Pancreas (tissue), 10 donors: ENCODE measurements around the gene ZMYM5. TPM values are rescaled to one million over a fixed set of nuclear protein-coding genes. Genes with fewer than 3 reads are reported as not detected.

Experiments used
- ATAC-seq, 4 donors: fragments of 200-7000 bp; cut with Tn5 transposase; one replicate each; pipeline versions ENCODE4 v1.8.0 to v1.9.1; 2020; ENCODE audit warnings: mild to moderate bottlenecking in 4 of 4, moderate library complexity in 4 of 4
- DNase-seq, 6 donors: peaks; one replicate each; pipeline ENCODE4 v3.0.0-alpha.2; 2020
- FAIRE-seq: peaks from 2 replicates; lab custom pipeline; 2012; peaks lifted over from hg19 to GRCh38; lab: Jason Lieb, UNC
- H3K27ac ChIP-seq, 4 donors: fragments of 200-600 bp; sonication (generic); 1 replicate in 3 of 4; 2 replicates in 1 of 4; pipeline versions ENCODE4 v1.5.0 to v1.8.0; 2020
- H3K27me3 ChIP-seq, 4 donors: fragments of 200-600 bp; one replicate each; pipeline ENCODE4 v1.8.0; 2021
- H3K36me3 ChIP-seq, 3 donors: fragments of 200-600 bp; sonication (generic) in 1 of 3; one replicate each; pipeline versions ENCODE4 v1.5.0 to v1.8.0; 2020 to 2021
- H3K4me1 ChIP-seq, 3 donors: fragments of 200-600 bp; one replicate each; pipeline ENCODE4 v1.8.0; 2021
- H3K4me3 ChIP-seq, 4 donors: fragments of 200-600 bp; sonication (generic) in 2 of 4; one replicate each; pipeline versions ENCODE4 v1.5.0 to v1.8.0; 2020 to 2021
- H3K9me3 ChIP-seq, 4 donors: fragments of 200-600 bp; one replicate each; pipeline ENCODE4 v1.8.0; 2021
- CTCF ChIP-seq, 4 donors: fragments of 200-600 bp; sonication (generic) in 3 of 4; IDR thresholded peaks; one replicate each; pipeline versions ENCODE4 v1.5.0 to v1.8.0; 2021; ENCODE audit warnings: antibody characterized with exemption in 4 of 4
- WGBS, 2 donors: extraction: QIAGEN DNeasy Blood & Tissue Kit; methylation state at CpG; one replicate each; pipeline ENCODE4 v1.1.7; 2013; 5-methylcytosine and 5-hydroxymethylcytosine counted together
- intact Hi-C, 3 donors: fragments of 100-400 bp; cut with DNase I; formaldehyde crosslinking; loops; one replicate each; pipeline versions ENCODE4 v1.11.1 to v1.14.2; 2022
- polyA plus RNA-seq, 2 donors: library from polyadenylated mRNA; stranded (reverse); fragments of 200-250 nt; gene quantifications; one replicate each; pipeline ENCODE4 v1.2.3, GENCODE V29; 2013
- total RNA-seq, 6 donors: library from RNA; stranded (reverse); fragmentation: NEBNext Ultra II Directional in 4 of 6; extraction: Animal tissue kit (Norgen Biotek cat#: 25700) in 4 of 6; gene quantifications; one replicate each; pipeline versions ENCODE4 v1.2.1 to v1.2.4, GENCODE V29; 2021 to 2023
- donor health status: healthy with polysubstance abuse.
- donor health status: DM: no; HTN: no; CAD: no; lungs with moderate emphysema.
- donor health status: DM: no; HTN: no; CAD: no.
- donor health status: control.
- donor health status: control.
- donor health status: Bipolar disorder and iron deficiency.
- donor health status: DM: yes; HTN: yes; CAD: no.
- donor health status: DM: no; HTN: no; CAD: no.
- donor health status: DM: no; HTN: no; CAD: no.
- donor health status: DM: yes; HTN: yes; CAD: no.

ZMYM5 gene
- total and polyA plus RNA-seq, 8 donors = 3.5 to 8.3 (median 5.1) TPM

DNA sequence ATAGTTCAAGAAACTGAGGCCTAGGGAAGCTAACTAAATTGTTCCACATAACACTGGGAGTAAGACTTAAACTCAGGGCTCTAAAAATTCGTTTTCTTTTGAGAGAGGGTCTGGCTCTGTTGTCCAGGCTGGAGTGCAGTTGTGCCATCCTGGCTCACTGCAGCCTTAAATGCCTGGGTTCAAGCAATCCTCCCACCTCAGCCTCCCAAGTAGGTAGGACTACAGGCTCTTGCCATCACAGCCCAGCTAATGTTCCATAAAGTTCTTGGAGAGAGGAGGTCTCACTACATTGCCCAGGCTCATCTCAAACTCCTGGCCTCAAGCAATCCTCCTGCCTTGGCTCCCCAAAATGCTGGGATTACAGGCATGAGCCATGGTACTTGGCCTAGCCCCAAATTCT, 10.7 kb downstream of the ZMYM5 start:
- intact Hi-C loops = no loop called here
- no peak for TF ChIP-seq CTCF (IDR thresholded peaks at IDR 0.05)
- ATAC-seq (no peak), FAIRE-seq (no peak), DNase-seq (no peak)
- H3K9me3 ChIP-seq = no peaks in the 10 kb centered on the region
- 73 to 90% methylated on average over 1 of the region's 1 CpG for WGBS, 2 donors
- no peaks in the 10 kb centered on the region for H3K4me1 ChIP-seq
- no peak overlapping the region for H3K4me3 ChIP-seq
- no peaks in the 10 kb centered on the region for H3K27me3 ChIP-seq
- H3K36me3 ChIP-seq = peaks cover 0 to 19% (median 8%) of the 10 kb centered on the region in 3 donors
- H3K27ac ChIP-seq = no peak overlapping the region

- peak; percentile 60 to 80 (median 70) for ATAC-seq
- H3K36me3 ChIP-seq = peaks cover 0 to 8% (median 0%) of the 10 kb centered on the region in 3 donors
Observed at GRCh38 chr13:19845758-19846157, 17.7 kb downstream of the ZMYM5 start.

DNA sequence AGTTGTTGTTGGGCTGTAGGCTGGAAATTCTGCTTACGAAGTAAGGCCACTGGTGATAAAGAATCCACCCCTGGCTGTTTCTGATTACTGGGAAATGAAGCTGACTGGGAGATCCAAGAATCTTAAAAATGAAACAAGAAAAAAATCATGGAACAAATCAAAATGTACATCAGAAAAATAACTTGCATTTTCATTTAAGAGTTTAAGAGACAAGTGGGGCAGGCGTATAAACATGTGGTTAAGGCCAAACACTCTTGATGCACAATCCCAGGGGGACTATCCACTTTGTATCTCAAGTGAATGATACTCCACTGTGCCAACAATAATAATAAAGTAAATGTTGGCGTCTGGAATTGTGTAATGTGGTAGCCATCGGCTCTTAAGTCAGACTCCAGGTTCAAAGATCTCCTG, 24.6 kb downstream of the ZMYM5 start:
- Histone ChIP-seq H3K9me3 (no peaks in the 10 kb centered on the region), H3K4me3 (no peak overlapping the region), H3K27ac (no peak overlapping the region), H3K36me3 (peaks cover 0 to 11% (median 7%) of the 10 kb centered on the region in 3 donors), H3K27me3 (no peaks in the 10 kb centered on the region), H3K4me1 (no peaks in the 10 kb centered on the region)
- FAIRE-seq (no peak), DNase-seq (no peak), ATAC-seq (no peak)
- intact Hi-C loops = no loop called here
- 66 to 78% methylated on average over 4 of the region's 4 CpGs for WGBS, 2 donors
- TF ChIP-seq CTCF (IDR thresholded peaks at IDR 0.05) = no peak

More at GRCh38 chr13:19845758-19846157, 17.7 kb downstream of the ZMYM5 start:
- 61 to 81% methylated on average over 2 of the region's 2 CpGs for WGBS, 2 donors
- Histone ChIP-seq H3K4me3 (no peak overlapping the region), H3K27ac (peak overlapping the region in 1 of 4 donors; percentile 12), H3K4me1 (peaks cover 3 to 16% (median 6%) of the 10 kb centered on the region in 3 donors), H3K27me3 (no peaks in the 10 kb centered on the region), H3K9me3 (no peaks in the 10 kb centered on the region)
- TF ChIP-seq CTCF (IDR thresholded peaks at IDR 0.05) = no peak
- FAIRE-seq (peak; percentile 82), DNase-seq (peak in 2 of 6 donors; percentile 17 to 22)
- intact Hi-C loops = no loop called here

DNA sequence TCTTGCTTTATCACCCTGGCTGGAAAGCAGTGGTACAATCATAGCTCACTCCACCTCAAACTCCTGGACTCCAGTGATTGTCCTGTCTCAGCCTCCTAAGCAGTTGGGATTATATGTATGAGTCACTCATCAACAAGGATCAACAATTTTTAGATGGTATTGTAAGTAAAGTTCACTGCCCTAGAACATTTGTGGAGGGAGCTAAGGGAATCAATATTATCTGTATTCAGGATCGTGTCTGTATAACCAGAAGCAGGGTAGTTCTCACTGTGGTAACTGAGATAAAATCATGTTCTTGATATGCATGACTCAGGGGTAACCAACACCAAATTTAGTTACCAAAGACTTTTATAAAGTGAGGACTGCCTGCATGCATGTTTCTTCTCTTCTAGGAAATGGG, 27.0 kb downstream of the ZMYM5 start:
- no peak for TF ChIP-seq CTCF (IDR thresholded peaks at IDR 0.05)
- Histone ChIP-seq H3K27ac (no peak overlapping the region), H3K4me3 (no peak overlapping the region), H3K9me3 (no peaks in the 10 kb centered on the region), H3K36me3 (peaks cover 0 to 12% (median 11%) of the 10 kb centered on the region in 3 donors), H3K27me3 (no peaks in the 10 kb centered on the region), H3K4me1 (no peaks in the 10 kb centered on the region)
- ATAC-seq (no peak), FAIRE-seq (no peak), DNase-seq (no peak)
- 76 to 78% methylated on average over 1 of the region's 1 CpG for WGBS, 2 donors
- intact Hi-C loops = no loop called here

- H3K27me3 ChIP-seq = no peaks in the 10 kb centered on the region
- no peak overlapping the region for H3K4me3 ChIP-seq
- DNase-seq = no peak
- intact Hi-C loops = no loop called here
- TF ChIP-seq CTCF (IDR thresholded peaks at IDR 0.05) = no peak
- H3K9me3 ChIP-seq = no peaks in the 10 kb centered on the region
- H3K27ac ChIP-seq = no peak overlapping the region
- H3K36me3 ChIP-seq = peaks cover 0 to 12% (median 11%) of the 10 kb centered on the region in 3 donors
- WGBS, 2 donors = 93 to 100% methylated on average over 4 of the region's 4 CpGs
- H3K4me1 ChIP-seq = no peaks in the 10 kb centered on the region
- ATAC-seq = no peak
- FAIRE-seq = no peak
Observed at GRCh38 chr13:19834704-19835103, 28.7 kb downstream of the ZMYM5 start.
